Stimulated activated naive B cell treated with anti-CD40 and anti-IgM and Interleukin-4, amounts not matched to agents 10 μg/mL and 1 μg/mL and 100 μg/mL, for 72 hours (primary cell): Measurements from ENCODE around the gene NR1H3.

Experiments
- ATAC-seq, 2 donors: fragments of 150-1000 bp; cut with Tn5 transposase; replicated peaks; 2 replicates each; pipeline ENCODE4 v1.10.0; 2021; ENCODE audit warnings: moderate library complexity in 1 of 2
- DNase-seq: peaks from one replicate; pipeline ENCODE4 v3.0.0; 2021
- H3K27ac Mint-ChIP-seq: one replicate; pipeline ENCODE4 v1.8.0; 2022; ENCODE audit warnings: mild to moderate bottlenecking, mixed read lengths
- H3K27me3 Mint-ChIP-seq, 2 donors: one replicate each; pipeline ENCODE4 v1.8.0; 2022; ENCODE audit warnings: mixed read lengths in 2 of 2
- H3K36me3 Mint-ChIP-seq, 2 donors: one replicate each; pipeline ENCODE4 v1.8.0; 2022; ENCODE audit warnings: mixed read lengths in 2 of 2, mild to moderate bottlenecking in 1 of 2
- H3K4me1 Mint-ChIP-seq, 2 donors: one replicate each; pipeline ENCODE4 v1.8.0; 2022; ENCODE audit warnings: mixed read lengths in 2 of 2, mild to moderate bottlenecking in 1 of 2
- H3K4me3 Mint-ChIP-seq, 2 donors: one replicate each; pipeline ENCODE4 v1.8.0; 2022; ENCODE audit warnings: mild to moderate bottlenecking in 2 of 2, mixed read lengths in 2 of 2, moderate library complexity in 1 of 2
- H3K9me3 Mint-ChIP-seq, 2 donors: one replicate each; pipeline ENCODE4 v1.8.0; 2022; ENCODE audit warnings: mixed read lengths in 2 of 2, mild to moderate bottlenecking in 1 of 2

NR1H3 gene

DNA sequence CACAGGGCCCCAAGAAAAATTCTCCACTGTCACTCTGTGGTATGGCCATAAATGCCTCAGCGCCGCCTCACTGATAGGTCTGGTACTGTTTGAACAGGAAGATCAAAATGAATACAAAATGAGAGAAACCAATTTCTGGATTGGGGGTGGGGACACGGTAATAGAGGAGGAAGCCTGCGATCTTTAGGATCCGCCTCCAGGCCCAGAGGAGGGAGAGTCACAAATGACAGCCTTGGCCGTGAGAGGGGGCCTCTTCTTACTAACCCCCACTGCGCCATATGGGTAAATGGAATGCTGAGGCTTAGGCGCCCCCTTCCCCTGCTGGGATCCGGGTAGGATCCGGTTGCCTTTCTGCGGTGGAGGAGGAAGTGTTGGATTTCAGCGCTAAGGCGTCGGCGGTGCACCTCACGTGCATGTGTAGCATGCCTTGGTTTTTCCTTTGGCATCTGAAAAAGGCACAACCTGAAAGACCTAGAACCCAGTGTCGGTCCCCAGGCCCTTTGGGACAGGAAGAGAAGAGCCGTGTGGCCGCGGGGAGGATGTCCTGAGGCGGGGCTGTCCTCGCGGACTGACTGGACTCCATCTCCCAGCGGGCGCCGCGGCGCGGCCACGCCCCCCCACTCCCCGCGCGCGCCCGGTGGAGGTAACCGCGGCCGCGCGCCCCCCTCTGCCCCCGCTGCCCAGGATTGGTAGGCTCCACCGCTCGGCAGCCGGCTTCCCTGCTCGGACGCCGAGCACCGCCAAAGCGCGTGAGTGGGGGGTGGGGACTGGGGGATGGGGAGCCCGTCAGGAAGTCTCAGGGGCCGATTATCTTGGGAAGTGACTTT, 11.4 kb downstream of the NR1H3 start:
- Mint-ChIP-seq H3K27ac (peak overlapping the region; percentile 99), H3K9me3 (no peaks in the 10 kb centered on the region), H3K4me3 (peak overlapping the region; percentile 78 to 94), H3K27me3 (no peaks in the 10 kb centered on the region), H3K36me3 (peaks cover 0 to under 1% of the 10 kb centered on the region in 2 donors), H3K4me1 (peaks cover 36 to 55% of the 10 kb centered on the region in 2 donors)
- ATAC-seq: peak; percentile 62 to 75
- DNase-seq: peak; percentile 81

DNA sequence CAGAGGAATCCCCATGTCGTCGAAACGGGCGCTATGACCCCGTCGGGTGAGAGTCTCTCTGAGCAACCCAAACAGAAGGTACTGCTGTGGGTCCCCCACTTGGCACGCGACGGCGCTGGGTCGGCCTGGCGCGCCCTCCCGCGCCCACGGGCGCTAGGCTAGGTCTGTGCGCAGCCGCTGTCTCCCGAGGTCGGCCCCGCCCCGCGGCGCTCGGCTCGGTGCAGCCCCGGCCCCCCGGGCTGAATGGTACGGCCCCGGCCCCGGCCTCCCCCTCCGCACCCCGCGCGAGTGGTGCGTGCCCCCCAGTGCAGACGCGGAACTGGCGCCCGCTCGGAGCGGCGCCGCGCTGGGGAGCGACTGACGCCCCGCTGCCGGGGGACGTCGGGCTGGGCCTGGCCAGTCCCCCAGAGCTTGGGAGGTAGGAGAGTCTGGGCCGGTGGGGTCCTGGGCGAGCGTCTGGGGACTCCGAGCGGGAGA, 12.1 kb downstream of the NR1H3 start, which contains the start of gene MADD:
MADD (plus strand) TSS at position 305 of the 477 bp plus-strand sequence.
- H3K4me1 Mint-ChIP-seq: peaks cover 36 to 59% of the 10 kb centered on the region in 2 donors
- ATAC-seq: peak; percentile 84 to 89

DNA sequence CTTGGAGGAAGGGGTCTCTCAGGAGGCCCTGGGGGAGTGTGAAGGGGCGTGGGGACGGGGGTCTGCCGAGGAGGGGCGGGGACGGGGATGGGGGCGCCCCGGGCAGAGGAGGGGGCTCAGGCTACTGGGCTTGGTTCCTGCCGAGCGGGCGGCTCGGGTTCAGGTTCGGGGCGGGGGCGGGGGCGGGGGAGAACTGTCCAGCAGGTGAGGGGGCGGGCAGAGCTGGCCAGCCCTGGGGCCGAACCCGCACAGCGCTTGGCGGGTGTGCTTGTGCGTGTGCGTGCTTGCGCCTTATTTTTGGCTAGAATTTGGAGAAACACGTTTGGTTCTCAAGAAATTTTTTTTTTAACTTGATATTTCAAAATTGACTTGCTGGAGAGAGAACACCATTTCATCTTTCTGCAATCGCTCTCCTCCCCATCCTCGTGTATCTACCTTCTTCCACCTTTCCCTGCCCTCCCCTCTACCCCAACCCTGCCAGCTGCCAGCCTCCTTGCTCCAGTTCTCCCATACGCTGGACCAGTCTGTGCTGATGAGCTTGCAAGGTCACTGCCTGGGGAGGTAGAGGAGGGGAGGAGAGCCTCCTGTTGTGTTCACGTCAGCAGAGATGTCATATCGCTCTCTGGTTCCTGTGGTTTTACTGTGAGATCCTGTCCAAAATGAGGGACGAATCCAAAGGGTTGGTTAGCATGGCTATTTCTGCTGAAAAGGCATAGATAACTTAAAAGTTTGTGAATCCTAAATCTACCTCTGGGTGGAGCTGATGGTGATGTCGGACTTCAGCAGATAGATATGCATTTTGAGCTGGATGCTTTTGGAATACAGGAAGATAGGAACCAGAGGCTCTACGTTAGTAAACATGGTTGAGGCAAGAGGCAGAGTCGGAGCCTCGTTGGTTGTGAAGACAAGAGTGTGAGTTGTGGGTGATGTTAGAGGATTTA, 12.8 kb downstream of the NR1H3 start:
- DNase-seq (no peak), ATAC-seq (no peak)
- Mint-ChIP-seq H3K4me3 (peak overlapping the region; percentile 78 to 94), H3K27me3 (no peaks in the 10 kb centered on the region), H3K9me3 (no peaks in the 10 kb centered on the region), H3K36me3 (peaks cover 6 to 8% of the 10 kb centered on the region in 2 donors), H3K4me1 (peaks cover 32 to 52% of the 10 kb centered on the region in 2 donors), H3K27ac (peak overlapping the region; percentile 87)

More for the DNA sequence above, 12.1 kb downstream of the NR1H3 start, which contains the start of gene MADD:
- Mint-ChIP-seq H3K27me3 (no peaks in the 10 kb centered on the region), H3K36me3 (peaks cover 6 to 7% of the 10 kb centered on the region in 2 donors), H3K27ac (peak within 1 kb of the TSS; percentile 99), H3K9me3 (no peaks in the 10 kb centered on the region), H3K4me3 (peak within 1 kb of the TSS; percentile 78 to 94)
- peak; percentile 89 for DNase-seq

DNA sequence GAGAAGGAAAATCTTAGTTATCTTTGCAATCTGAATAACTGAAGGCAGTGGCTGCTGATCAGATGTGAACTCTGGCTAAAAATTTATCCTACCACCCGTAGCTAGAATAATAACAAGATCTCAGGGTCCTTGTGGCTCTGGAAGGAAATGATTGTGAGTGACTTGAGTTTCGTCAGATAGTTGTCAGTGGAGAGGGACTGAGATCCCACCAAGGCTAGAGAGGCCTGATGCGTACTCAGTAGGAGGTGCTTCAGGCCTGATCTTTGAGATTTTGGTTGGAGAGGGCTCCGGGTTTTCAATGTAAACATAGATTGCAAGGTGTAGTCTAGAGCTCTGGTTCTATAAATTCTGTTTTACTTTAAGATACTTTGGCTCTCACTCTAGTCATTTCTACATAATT, 13.5 kb downstream of the NR1H3 start:
- H3K4me3 Mint-ChIP-seq: peak overlapping the region; percentile 78 to 84
- ATAC-seq (no peak), DNase-seq (no peak)
- H3K27me3 Mint-ChIP-seq: no peaks in the 10 kb centered on the region
- no peak overlapping the region for H3K27ac Mint-ChIP-seq
- H3K9me3 Mint-ChIP-seq: no peaks in the 10 kb centered on the region
- peaks cover 13 to 15% of the 10 kb centered on the region in 2 donors for H3K36me3 Mint-ChIP-seq
- peaks cover 32 to 51% of the 10 kb centered on the region in 2 donors for H3K4me1 Mint-ChIP-seq

DNA sequence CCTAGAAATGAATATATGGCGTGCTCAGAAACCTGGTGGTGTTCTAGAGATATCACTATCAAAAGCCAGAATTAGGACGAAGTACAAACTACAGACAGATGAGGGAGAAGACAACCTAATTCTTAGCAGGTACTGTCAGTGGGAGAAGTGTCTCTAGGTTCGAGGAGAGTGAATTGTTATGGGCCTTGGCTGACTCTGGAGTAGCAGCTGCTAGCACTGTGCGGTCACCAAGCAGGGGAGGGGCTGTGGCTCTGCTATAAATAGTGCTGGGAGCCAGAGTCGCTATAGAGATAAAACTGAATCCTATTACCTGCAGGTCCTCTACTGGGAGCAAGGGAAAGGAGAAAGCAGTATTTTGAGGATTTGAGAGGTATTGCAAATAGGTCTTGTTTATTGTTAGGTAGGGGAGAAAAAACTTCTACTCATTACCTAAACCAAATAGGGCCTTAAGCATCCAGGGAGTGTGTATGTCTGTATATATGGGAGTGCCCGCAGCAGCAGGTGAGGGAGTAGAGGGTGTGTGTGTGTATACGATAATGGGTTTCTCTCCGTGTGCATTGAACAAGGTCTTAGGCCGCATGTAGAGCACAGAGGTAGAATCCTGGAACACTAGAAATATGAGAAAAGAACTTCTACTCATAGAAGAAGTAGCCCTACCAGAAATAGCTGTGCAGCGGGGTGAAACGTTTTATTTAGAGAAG, 14.3 kb downstream of the NR1H3 start:
- peak overlapping the region; percentile 72 to 78 for H3K4me3 Mint-ChIP-seq
- DNase-seq (no peak), ATAC-seq (no peak)
- no peaks in the 10 kb centered on the region for H3K9me3 Mint-ChIP-seq
- H3K27me3 Mint-ChIP-seq: no peaks in the 10 kb centered on the region
- peaks cover 32 to 51% of the 10 kb centered on the region in 2 donors for H3K4me1 Mint-ChIP-seq
- H3K27ac Mint-ChIP-seq: peak overlapping the region; percentile 79
- H3K36me3 Mint-ChIP-seq: peaks cover 18 to 19% of the 10 kb centered on the region in 2 donors

DNA sequence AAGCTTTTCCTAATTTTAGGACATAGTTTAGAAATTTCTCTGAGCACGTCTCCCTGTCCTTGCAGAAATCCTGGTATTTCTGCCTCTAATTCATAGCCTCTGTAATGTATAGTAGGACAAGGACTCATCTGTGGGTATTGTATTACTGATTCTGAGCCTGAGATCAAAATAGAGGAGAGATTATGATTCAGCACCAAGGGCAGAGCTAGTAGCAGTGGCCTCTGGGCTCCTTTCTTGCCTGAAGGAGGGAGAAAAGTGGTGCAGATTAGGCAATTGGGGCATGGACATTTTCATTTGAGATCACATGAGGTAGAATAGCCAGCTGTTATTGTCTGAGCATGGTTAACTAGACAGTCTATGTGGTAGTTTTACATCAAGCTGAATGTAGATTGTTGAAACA, 14.9 kb downstream of the NR1H3 start:
- H3K4me1 Mint-ChIP-seq: peaks cover 32 to 51% of the 10 kb centered on the region in 2 donors
- no peaks in the 10 kb centered on the region for H3K9me3 Mint-ChIP-seq
- no peak for DNase-seq
- H3K27ac Mint-ChIP-seq: peak overlapping the region; percentile 27
- no peak for ATAC-seq
- H3K36me3 Mint-ChIP-seq: peaks cover 18 to 19% of the 10 kb centered on the region in 2 donors
- peak overlapping the region in 1 of 2 donors; percentile 27 for H3K4me3 Mint-ChIP-seq
- H3K27me3 Mint-ChIP-seq: no peaks in the 10 kb centered on the region

DNA sequence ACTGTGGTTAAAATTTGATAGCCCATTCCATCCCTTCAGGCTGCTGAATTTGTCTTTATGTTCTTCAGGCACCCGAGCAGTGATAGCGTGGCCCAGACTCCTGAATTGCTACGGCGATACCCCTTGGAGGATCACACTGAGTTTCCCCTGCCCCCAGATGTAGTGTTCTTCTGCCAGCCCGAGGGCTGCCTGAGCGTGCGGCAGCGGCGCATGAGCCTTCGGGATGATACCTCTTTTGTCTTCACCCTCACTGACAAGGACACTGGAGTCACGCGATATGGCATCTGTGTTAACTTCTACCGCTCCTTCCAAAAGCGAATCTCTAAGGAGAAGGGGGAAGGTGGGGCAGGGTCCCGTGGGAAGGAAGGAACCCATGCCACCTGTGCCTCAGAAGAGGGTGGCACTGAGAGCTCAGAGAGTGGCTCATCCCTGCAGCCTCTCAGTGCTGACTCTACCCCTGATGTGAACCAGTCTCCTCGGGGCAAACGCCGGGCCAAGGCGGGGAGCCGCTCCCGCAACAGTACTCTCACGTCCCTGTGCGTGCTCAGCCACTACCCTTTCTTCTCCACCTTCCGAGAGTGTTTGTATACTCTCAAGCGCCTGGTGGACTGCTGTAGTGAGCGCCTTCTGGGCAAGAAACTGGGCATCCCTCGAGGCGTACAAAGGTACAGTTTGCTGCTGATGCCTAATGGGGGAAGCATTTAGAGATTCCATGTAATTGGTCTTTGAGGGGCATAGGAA, 16.9 kb downstream of the NR1H3 start:
- H3K36me3 Mint-ChIP-seq: peaks cover 27 to 32% of the 10 kb centered on the region in 2 donors
- DNase-seq (no peak), ATAC-seq (no peak)
- no peak overlapping the region for H3K27ac Mint-ChIP-seq
- H3K9me3 Mint-ChIP-seq: no peaks in the 10 kb centered on the region
- peaks cover 20 to 38% of the 10 kb centered on the region in 2 donors for H3K4me1 Mint-ChIP-seq
- no peak overlapping the region for H3K4me3 Mint-ChIP-seq
- H3K27me3 Mint-ChIP-seq: no peaks in the 10 kb centered on the region

DNA sequence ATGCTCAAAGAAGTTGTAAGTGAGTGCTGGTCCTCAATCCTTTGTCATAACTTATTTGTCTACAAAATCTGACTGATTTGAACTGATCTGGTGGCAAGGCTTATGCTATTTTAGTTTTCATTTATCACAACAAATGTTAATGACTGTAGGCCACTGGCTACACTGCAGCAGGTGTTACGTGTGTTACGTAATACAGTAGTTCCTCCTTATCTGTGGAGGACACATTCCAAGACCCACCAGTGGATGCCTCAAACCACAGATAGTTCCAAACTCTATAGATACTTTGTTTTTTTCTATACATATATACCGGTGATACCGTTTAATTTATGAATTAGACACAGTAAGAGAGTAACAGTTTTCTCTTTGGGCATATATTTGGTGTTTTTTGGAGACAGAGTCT, 19.1 kb downstream of the NR1H3 start:
- ATAC-seq (no peak), DNase-seq (no peak)
- Mint-ChIP-seq H3K4me3 (no peak overlapping the region), H3K36me3 (peaks cover 27 to 38% of the 10 kb centered on the region in 2 donors), H3K27me3 (no peaks in the 10 kb centered on the region), H3K27ac (no peak overlapping the region), H3K4me1 (peaks cover 10 to 23% of the 10 kb centered on the region in 2 donors), H3K9me3 (no peaks in the 10 kb centered on the region)

DNA sequence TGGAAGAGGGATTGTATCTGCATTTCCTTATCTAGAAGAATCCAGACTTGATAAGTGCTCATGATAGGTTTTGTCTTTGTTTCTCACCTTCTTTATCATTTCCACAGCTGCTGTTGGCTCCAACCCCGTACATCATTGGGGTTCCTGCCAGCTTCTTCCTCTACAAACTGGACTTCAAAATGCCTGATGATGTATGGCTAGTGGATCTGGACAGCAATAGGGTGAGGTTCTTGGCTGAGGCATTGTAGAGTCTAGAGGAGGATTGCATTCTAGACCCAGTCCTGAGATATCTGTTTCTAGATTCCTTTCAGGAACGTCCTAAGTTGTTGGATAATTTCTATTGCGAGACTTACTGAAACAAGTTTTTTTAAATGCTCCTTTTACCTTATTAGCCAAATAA, 20.3 kb downstream of the NR1H3 start:
- H3K9me3 Mint-ChIP-seq: no peaks in the 10 kb centered on the region
- H3K27ac Mint-ChIP-seq: no peak overlapping the region

DNA sequence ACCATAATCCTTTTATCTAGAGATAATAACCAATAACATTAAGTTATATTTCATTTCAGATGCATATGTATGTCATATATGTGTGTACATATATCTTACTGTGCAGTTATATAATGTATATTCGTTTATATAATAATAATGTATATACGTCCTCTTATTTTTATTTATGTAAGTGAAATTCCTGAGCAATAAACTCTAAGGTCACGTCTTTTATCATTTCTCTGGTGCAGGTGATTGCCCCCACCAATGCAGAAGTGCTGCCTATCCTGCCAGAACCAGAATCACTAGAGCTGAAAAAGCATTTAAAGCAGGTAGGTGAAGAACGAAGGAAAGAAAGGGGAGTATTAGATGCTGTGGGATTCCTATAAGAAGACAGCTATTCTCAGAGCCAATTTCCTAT, 21.0 kb downstream of the NR1H3 start:
- no peak overlapping the region for H3K4me3 Mint-ChIP-seq
- no peaks in the 10 kb centered on the region for H3K27me3 Mint-ChIP-seq
- no peaks in the 10 kb centered on the region for H3K9me3 Mint-ChIP-seq
- ATAC-seq (no peak), DNase-seq (no peak)
- peaks cover 34 to 45% of the 10 kb centered on the region in 2 donors for H3K36me3 Mint-ChIP-seq
- H3K27ac Mint-ChIP-seq: no peak overlapping the region
- H3K4me1 Mint-ChIP-seq: peaks cover 0 to 5% of the 10 kb centered on the region in 2 donors

More for the DNA sequence above, 20.3 kb downstream of the NR1H3 start:
- Mint-ChIP-seq H3K27me3 (no peaks in the 10 kb centered on the region), H3K36me3 (peaks cover 32 to 44% of the 10 kb centered on the region in 2 donors), H3K4me3 (no peak overlapping the region), H3K4me1 (peaks cover under 1 to 12% of the 10 kb centered on the region in 2 donors)
- ATAC-seq: no peak
- no peak for DNase-seq

DNA sequence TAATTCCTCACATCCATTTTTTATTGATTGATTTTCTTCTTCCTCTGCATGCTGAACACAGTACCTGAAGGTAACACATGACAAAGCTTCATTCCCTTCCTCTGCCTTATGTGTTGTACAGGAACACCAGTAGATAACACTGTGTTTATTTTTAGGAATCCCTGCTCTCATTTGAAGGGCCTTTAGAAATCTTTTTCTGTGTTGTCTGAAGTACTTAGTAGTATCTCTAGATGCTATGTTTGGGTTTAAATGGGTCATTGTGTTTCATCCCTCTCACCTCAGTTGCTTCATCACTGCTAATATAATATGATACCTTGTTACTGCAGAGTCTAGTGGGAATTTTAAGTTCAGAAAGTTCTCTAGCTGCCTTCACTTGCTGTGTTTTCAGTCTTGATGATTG, 22.3 kb downstream of the NR1H3 start:
- Mint-ChIP-seq H3K36me3 (peaks cover 32 to 49% of the 10 kb centered on the region in 2 donors), H3K27me3 (no peaks in the 10 kb centered on the region), H3K27ac (no peak overlapping the region), H3K4me1 (no peaks in the 10 kb centered on the region), H3K4me3 (no peak overlapping the region), H3K9me3 (no peaks in the 10 kb centered on the region)
- ATAC-seq: no peak
- DNase-seq: no peak

DNA sequence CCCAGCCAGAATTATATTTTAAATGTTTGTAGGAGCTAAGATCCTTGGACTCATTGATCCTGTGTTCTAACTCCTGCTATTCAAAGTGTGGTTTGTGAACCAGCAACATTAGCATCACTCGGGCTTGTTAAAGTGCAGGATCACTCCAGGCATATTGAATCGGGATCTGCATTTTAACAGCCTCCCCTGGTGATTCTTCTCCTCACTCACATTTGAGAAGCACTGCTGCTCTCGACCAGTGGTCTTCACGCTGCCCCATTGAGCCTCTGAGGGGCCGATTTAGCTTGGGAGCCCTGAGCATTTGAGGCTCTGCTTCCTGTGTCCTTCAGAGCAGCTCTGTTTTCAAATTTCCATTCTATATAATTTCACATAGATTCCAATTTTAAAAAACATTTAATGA, 23.1 kb downstream of the NR1H3 start:
- Mint-ChIP-seq H3K27ac (no peak overlapping the region), H3K36me3 (peaks cover 34 to 53% of the 10 kb centered on the region in 2 donors), H3K27me3 (no peaks in the 10 kb centered on the region), H3K9me3 (no peaks in the 10 kb centered on the region), H3K4me3 (no peak overlapping the region), H3K4me1 (no peaks in the 10 kb centered on the region)
- DNase-seq: no peak
- ATAC-seq: no peak

DNA sequence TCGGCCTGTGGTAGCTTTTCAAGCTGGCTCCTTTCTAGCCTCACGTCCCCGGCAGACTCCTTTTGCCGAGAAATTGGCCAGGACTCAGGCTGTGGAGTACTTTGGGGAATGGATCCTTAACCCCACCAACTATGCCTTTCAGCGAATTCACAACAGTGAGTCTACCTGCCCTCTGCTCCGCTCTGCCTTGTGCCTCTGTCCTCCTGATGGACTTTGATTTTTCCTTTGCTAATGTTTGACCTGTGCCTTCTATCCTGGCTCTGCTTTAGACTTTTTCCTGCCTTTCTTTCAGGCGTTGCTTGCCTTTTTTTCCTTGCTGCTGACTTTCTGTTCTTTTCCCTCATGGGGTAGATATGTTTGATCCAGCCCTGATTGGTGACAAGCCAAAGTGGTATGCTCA, 24.7 kb downstream of the NR1H3 start:
- Mint-ChIP-seq H3K4me3 (no peak overlapping the region), H3K36me3 (peaks cover 38 to 55% of the 10 kb centered on the region in 2 donors), H3K27ac (peak overlapping the region; percentile 59), H3K9me3 (no peaks in the 10 kb centered on the region), H3K4me1 (no peaks in the 10 kb centered on the region), H3K27me3 (no peaks in the 10 kb centered on the region)
- no peak for ATAC-seq
- no peak for DNase-seq
